Measurements from ENCODE around the gene EFCAB14. TPM values are rescaled to one million over a fixed set of nuclear protein-coding genes. Genes with fewer than 3 reads are reported as not detected.

Gene EFCAB14
- polyA plus RNA-seq, 1 donor from 2014 or later, result 7.6 TPM

DNA sequence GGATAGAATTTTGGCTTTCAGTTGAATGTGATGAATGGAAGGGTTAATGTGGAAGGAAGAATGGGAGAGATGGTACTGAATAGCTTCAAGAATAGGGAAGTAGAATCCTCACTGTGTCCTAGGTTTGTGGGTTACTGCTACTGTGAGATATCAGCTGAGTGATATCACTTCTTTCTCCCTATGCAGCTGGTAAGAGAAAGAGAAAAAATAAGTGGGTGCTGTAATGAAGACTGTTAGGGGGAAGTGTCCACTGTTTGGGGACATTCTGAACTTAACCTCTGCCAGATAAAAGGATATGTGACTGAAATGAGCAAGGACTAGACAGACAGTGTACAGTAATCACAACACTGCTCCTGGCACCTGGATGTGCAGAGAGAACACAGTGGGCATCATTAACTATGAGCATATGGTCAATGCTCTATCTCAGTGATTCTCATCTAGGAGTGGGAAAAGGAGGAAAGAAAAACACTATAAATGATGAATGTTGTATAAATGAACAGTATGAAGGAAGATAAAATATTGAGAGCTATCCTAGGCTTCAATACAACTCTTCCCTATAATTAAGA is 76.7 kb downstream of the EFCAB14 start:
- peaks cover 8% of the 10 kb centered on the region for H3K36me3 ChIP-seq (ENCODE audit: insufficient read depth, low read length)
- H3K27ac ChIP-seq (ENCODE audit: low read length), result no peak overlapping the region
- no peak overlapping the region for H3K9ac ChIP-seq (ENCODE audit: low read length)
- H2AFZ ChIP-seq (ENCODE audit: low read depth, low read length), result no peak overlapping the region
- no peak overlapping the region for H3K4me3 ChIP-seq (ENCODE audit: low read length)
- H3K9me3 ChIP-seq (ENCODE audit: low read length), result no peaks in the 10 kb centered on the region
- TF ChIP-seq, protein P1, sequence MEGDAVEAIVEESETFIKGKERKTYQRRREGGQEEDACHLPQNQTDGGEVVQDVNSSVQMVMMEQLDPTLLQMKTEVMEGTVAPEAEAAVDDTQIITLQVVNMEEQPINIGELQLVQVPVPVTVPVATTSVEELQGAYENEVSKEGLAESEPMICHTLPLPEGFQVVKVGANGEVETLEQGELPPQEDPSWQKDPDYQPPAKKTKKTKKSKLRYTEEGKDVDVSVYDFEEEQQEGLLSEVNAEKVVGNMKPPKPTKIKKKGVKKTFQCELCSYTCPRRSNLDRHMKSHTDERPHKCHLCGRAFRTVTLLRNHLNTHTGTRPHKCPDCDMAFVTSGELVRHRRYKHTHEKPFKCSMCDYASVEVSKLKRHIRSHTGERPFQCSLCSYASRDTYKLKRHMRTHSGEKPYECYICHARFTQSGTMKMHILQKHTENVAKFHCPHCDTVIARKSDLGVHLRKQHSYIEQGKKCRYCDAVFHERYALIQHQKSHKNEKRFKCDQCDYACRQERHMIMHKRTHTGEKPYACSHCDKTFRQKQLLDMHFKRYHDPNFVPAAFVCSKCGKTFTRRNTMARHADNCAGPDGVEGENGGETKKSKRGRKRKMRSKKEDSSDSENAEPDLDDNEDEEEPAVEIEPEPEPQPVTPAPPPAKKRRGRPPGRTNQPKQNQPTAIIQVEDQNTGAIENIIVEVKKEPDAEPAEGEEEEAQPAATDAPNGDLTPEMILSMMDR (IDR thresholded peaks at IDR 0.05; ENCODE audit: poor library complexity, severe bottlenecking), result no peak
- no peak for TF ChIP-seq EP300 (conservative IDR thresholded peaks at IDR 0.05; ENCODE audit: poor library complexity, severe bottlenecking)
- no peaks in the 10 kb centered on the region for H3K79me2 ChIP-seq (replicated peaks; ENCODE audit: insufficient read depth, low read length)
- no peak overlapping the region for H3K4me2 ChIP-seq (ENCODE audit: low read length)
- no peaks in the 10 kb centered on the region for H3F3A ChIP-seq (ENCODE audit: insufficient read depth, low read length, poor library complexity, severe bottlenecking)
- H3K9me2 ChIP-seq (ENCODE audit: insufficient read depth, low read length), result no peaks in the 10 kb centered on the region
- no peaks in the 10 kb centered on the region for H3K27me3 ChIP-seq (ENCODE audit: insufficient read depth, low read depth, low read length)
- H4K20me1 ChIP-seq (ENCODE audit: insufficient read depth), result no peaks in the 10 kb centered on the region

DNA sequence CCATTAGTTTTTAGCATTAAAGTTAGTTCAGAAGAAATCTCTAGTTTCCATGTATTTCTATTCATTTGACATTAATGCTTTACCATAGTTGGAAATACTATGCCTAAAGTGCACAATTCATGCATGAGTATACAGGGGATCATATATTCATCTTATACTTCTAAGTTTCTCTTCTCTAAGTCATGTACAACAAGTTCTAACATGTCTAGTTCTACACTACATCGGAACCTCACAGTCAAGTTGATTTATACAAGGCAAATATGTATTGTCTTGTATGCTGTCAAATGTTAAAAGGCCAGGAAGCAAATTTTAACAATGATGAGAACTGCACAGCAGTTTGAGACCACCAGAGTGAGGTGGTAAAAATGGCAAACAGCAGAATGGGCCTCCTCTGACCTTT is 79.4 kb downstream of the EFCAB14 start:
- Histone ChIP-seq H2AFZ (ENCODE audit: low read depth, low read length) (no peak overlapping the region), H3K9me3 (ENCODE audit: low read length) (no peaks in the 10 kb centered on the region)

More for the DNA sequence above, 79.4 kb downstream of the EFCAB14 start:
- TF ChIP-seq POLR2AphosphoS5 (IDR thresholded peaks at IDR 0.05) (no peak), SMC3 (conservative IDR thresholded peaks at IDR 0.05; ENCODE audit: poor library complexity) (no peak), TAF1 (IDR thresholded peaks at IDR 0.05; ENCODE audit: low read depth) (no peak), RAD21 (conservative IDR thresholded peaks at IDR 0.05) (no peak), EP300 (conservative IDR thresholded peaks at IDR 0.05; ENCODE audit: poor library complexity, severe bottlenecking) (no peak)
- TF ChIP-seq, protein P1 (IDR thresholded peaks at IDR 0.05; ENCODE audit: poor library complexity, severe bottlenecking), result no peak
- TF ChIP-seq, protein P2, sequence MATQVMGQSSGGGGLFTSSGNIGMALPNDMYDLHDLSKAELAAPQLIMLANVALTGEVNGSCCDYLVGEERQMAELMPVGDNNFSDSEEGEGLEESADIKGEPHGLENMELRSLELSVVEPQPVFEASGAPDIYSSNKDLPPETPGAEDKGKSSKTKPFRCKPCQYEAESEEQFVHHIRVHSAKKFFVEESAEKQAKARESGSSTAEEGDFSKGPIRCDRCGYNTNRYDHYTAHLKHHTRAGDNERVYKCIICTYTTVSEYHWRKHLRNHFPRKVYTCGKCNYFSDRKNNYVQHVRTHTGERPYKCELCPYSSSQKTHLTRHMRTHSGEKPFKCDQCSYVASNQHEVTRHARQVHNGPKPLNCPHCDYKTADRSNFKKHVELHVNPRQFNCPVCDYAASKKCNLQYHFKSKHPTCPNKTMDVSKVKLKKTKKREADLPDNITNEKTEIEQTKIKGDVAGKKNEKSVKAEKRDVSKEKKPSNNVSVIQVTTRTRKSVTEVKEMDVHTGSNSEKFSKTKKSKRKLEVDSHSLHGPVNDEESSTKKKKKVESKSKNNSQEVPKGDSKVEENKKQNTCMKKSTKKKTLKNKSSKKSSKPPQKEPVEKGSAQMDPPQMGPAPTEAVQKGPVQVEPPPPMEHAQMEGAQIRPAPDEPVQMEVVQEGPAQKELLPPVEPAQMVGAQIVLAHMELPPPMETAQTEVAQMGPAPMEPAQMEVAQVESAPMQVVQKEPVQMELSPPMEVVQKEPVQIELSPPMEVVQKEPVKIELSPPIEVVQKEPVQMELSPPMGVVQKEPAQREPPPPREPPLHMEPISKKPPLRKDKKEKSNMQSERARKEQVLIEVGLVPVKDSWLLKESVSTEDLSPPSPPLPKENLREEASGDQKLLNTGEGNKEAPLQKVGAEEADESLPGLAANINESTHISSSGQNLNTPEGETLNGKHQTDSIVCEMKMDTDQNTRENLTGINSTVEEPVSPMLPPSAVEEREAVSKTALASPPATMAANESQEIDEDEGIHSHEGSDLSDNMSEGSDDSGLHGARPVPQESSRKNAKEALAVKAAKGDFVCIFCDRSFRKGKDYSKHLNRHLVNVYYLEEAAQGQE (IDR thresholded peaks at IDR 0.05; ENCODE audit: borderline replicate concordance), result no peak
- H3K4me3 ChIP-seq (ENCODE audit: low read length), result no peak overlapping the region
- H3F3A ChIP-seq (ENCODE audit: insufficient read depth, low read length, poor library complexity, severe bottlenecking), result no peaks in the 10 kb centered on the region
- no peaks in the 10 kb centered on the region for H3K79me2 ChIP-seq (replicated peaks; ENCODE audit: insufficient read depth, low read length)
- H3K4me2 ChIP-seq (ENCODE audit: low read length), result no peak overlapping the region
- H3K9me2 ChIP-seq (ENCODE audit: insufficient read depth, low read length), result no peaks in the 10 kb centered on the region
- no peak overlapping the region for H3K9ac ChIP-seq (ENCODE audit: low read length)
- no peak overlapping the region for H3K27ac ChIP-seq (ENCODE audit: low read length)
- H3K36me3 ChIP-seq (ENCODE audit: insufficient read depth, low read length), result peaks cover 8% of the 10 kb centered on the region
- no peaks in the 10 kb centered on the region for H4K20me1 ChIP-seq (ENCODE audit: insufficient read depth)
- H3K27me3 ChIP-seq (ENCODE audit: insufficient read depth, low read depth, low read length), result no peaks in the 10 kb centered on the region

All from neural cell (in vitro differentiated cells).